SK-N-DZ (cell line): ENCODE measurements around the gene GDF11.

Experiments
- DNase-seq: peaks from one replicate; pipeline ENCODE4 v3.0.0-alpha.2; 2015; ENCODE audit warnings: low spot score

GDF11 gene

GRCh38 chr12:55723516-55724225, 19.3 kb upstream of the GDF11 start:
- no peak for DNase-seq

GRCh38 chr12:55724226-55724939, 18.5 kb upstream of the GDF11 start:
- peak; percentile 55 for DNase-seq

- no peak for DNase-seq
These were observed 18.0 kb upstream of the GDF11 start for GRCh38 chr12:55724940-55725309.

- no peak for DNase-seq
These were observed 17.4 kb upstream of the GDF11 start for GRCh38 chr12:55725556-55725955.

GRCh38 chr12:55726971-55727370, 16.0 kb upstream of the GDF11 start:
- DNase-seq, result no peak

GRCh38 chr12:55727643-55728185, 15.2 kb upstream of the GDF11 start:
- DNase-seq, result no peak

- peak; percentile 52 for DNase-seq
These were observed 14.6 kb upstream of the GDF11 start for GRCh38 chr12:55728186-55728938.

- peak; percentile 90 for DNase-seq
These were observed 13.7 kb upstream of the GDF11 start, which contains the start of gene CD63 for GRCh38 chr12:55728939-55729818. CD63 (minus strand) TSS chr12:55729009; CDS start chr12:55728341, 668 bp downstream.

GRCh38 chr12:55729819-55730818, 12.8 kb upstream of the GDF11 start:
- peak; percentile 79 for DNase-seq

- no peak for DNase-seq
These were observed 10.6 kb upstream of the GDF11 start for GRCh38 chr12:55732288-55732687.

- no peak for DNase-seq
These were observed 9.8 kb upstream of the GDF11 start for GRCh38 chr12:55733021-55733555.

- DNase-seq, result no peak
These were observed 9.1 kb upstream of the GDF11 start for GRCh38 chr12:55733858-55734257.

- DNase-seq, result no peak
These were observed 8.3 kb upstream of the GDF11 start for GRCh38 chr12:55734595-55734994.

GRCh38 chr12:55736076-55736475, 6.8 kb upstream of the GDF11 start:
- DNase-seq, result no peak

- peak; percentile 85 for DNase-seq
These were observed 5.9 kb upstream of the GDF11 start for GRCh38 chr12:55736780-55737580.

- DNase-seq, result peak; percentile 60
These were observed 5.3 kb upstream of the GDF11 start for GRCh38 chr12:55737581-55738122.

- DNase-seq, result peak; percentile 94
These were observed 4.5 kb upstream of the GDF11 start for GRCh38 chr12:55738123-55739024.
